Measurements from ENCODE around the gene UGGT2. TPM values are rescaled to one million over a fixed set of nuclear protein-coding genes. Genes with fewer than 3 reads are reported as not detected.

Gene UGGT2
- total RNA-seq, 1 experiment from 2014 or later = 34.5 TPM

GRCh38 chr13:95955255-95955654 lies 97.9 kb downstream of the UGGT2 start:
- Mint-ChIP-seq H3K36me3 (ENCODE audit: insufficient read depth in 1 of 3, low read depth in 3 of 3) (peaks cover 48 to 85% (median 78%) of the 10 kb centered on the region in 3 experiments), H3K9me3 (peaks cover 62 to 68% of the 10 kb centered on the region in 2 experiments), H3K27me3 (ENCODE audit: low read depth) (no peaks in the 10 kb centered on the region), H3K4me1 (peaks cover 23 to 41% of the 10 kb centered on the region in 2 experiments), H3K27ac (peak overlapping the region in 2 of 3 experiments; percentile 9 to 69; a peak in 3 of 7 replicates), H3K4me3 (no peak overlapping the region)
- Histone ChIP-seq H4K20me1 (ENCODE audit: control insufficient read depth, insufficient read depth, insufficient read length) (no peaks in the 10 kb centered on the region), H3K56ac (ENCODE audit: insufficient read length, low read depth, low read length) (no peak overlapping the region), H3K27me3 (ENCODE audit: insufficient read depth, low read length) (no peaks in the 10 kb centered on the region), H3K14ac (ENCODE audit: insufficient read depth, low read length) (no peak overlapping the region), H3K79me1 (ENCODE audit: insufficient read depth, low read depth, low read length, poor library complexity, severe bottlenecking) (no peaks in the 10 kb centered on the region), H3K9me3 (ENCODE audit: control insufficient read depth, low read depth, low read length) (peaks cover 4% of the 10 kb centered on the region), H3K27ac (ENCODE audit: insufficient read length, low read depth, low read length) (no peak overlapping the region), H2AK5ac (ENCODE audit: insufficient read length, low read length) (no peak overlapping the region), H2BK120ac (ENCODE audit: low read depth, low read length, poor library complexity, severe bottlenecking) (no peak overlapping the region), H4K5ac (ENCODE audit: insufficient read length, low read depth, low read length) (no peak overlapping the region), H3K9ac (ENCODE audit: extremely low read depth, insufficient read length, low read length) (no peak overlapping the region), H2BK5ac (ENCODE audit: insufficient read length, low read length) (no peak overlapping the region), H3K79me2 (ENCODE audit: insufficient read depth, low read length) (no peaks in the 10 kb centered on the region; the same call in 1 of the 2 replicates), H3K4ac (ENCODE audit: low read depth, low read length) (no peak overlapping the region), H4K8ac (replicated peaks; ENCODE audit: insufficient read length, low read depth, low read length) (no peak overlapping the region), H2AFZ (ENCODE audit: low read length) (no peak overlapping the region), H3K4me2 (ENCODE audit: insufficient read depth, insufficient read length, low read length) (no peak overlapping the region), H3T11ph (ENCODE audit: low read length) (peak overlapping the region; percentile 81), H3K23me2 (ENCODE audit: insufficient read length, low read depth, low read length, poor library complexity, severe bottlenecking) (no peaks in the 10 kb centered on the region), H2BK20ac (ENCODE audit: low read depth, low read length, poor library complexity, severe bottlenecking) (no peak overlapping the region), H3K4me1 (ENCODE audit: insufficient read depth, low read length) (peaks cover 2% of the 10 kb centered on the region), H4K91ac (ENCODE audit: insufficient read length, low read depth, low read length) (no peak overlapping the region), H2BK15ac (ENCODE audit: low read depth, low read length) (no peak overlapping the region), H2BK12ac (ENCODE audit: insufficient read length, low read depth, low read length) (no peak overlapping the region), H3K23ac (ENCODE audit: insufficient read length, low read depth, low read length) (no peak overlapping the region), H3K18ac (ENCODE audit: insufficient read length, low read depth, low read length) (no peak overlapping the region)
- no peak for TF ChIP-seq CTCF (conservative IDR thresholded peaks at IDR 0.05)
- no CpG with 5 or more reads among the region's 3 CpGs for WGBS (ENCODE audit: extremely low coverage, insufficient read length, low lambda C conversion rate)
- DNase-seq = no peak
